Endothelial cell of umbilical vein (primary cell): Measurements from ENCODE around the gene KASH5. TPM values are rescaled to one million over a fixed set of nuclear protein-coding genes. Genes with fewer than 3 reads are reported as not detected.

Experiments
- BruUV-seq: library from RNA; stranded (reverse); fragments of 400-500 nt; replicated peaks from 2 replicates; lab custom pipeline; 2021; lab: Mats Ljungman, UMichigan
- CTCF ChIA-PET: fragments of 300-600, 350-600 bp; sonication (Branson Sonifier 250); formaldehyde crosslinking; loops from one replicate; lab custom pipeline; 2021; ENCODE audit warnings: antibody characterized with exemption, inconsistent platforms; lab: Charles Lee
- POLR2A ChIA-PET: fragments of 300-600, 350-600 bp; sonication (Branson Sonifier 250); formaldehyde crosslinking; loops from one replicate; lab custom pipeline; 2021; ENCODE audit warnings: antibody characterized with exemption, inconsistent platforms; lab: Charles Lee
- DNase-seq: peaks from one replicate; pipeline ENCODE4 v3.0.0-alpha.2; 2011; ENCODE audit warnings: low read depth, low spot score
- FAIRE-seq: peaks from 2 replicates; lab custom pipeline; 2011; peaks lifted over from hg19 to GRCh38; lab: Jason Lieb, UNC
- H2AFZ ChIP-seq: 2 replicates; pipeline ENCODE4 v1.6.0; 2012; ENCODE audit warnings: low read depth, low read length, control low read depth, inconsistent platforms
- H3K27ac ChIP-seq: 2 replicates; pipeline ENCODE4 v1.5.1; 2011; ENCODE audit warnings: low read depth, mild to moderate bottlenecking, control low read depth, low read length, moderate library complexity; ENCODE audit not compliant: insufficient read depth
- H3K27me3 ChIP-seq, 2 experiments: 2 replicates each; pipeline versions ENCODE4 v1.6.0 to v1.6.1; 2011; ENCODE audit warnings: low read length in 2 of 2, mixed read lengths in 1 of 2; ENCODE audit not compliant: control insufficient read depth in 2 of 2, insufficient read depth in 2 of 2
- H3K36me3 ChIP-seq, 2 experiments: 2 replicates in 1 of 2; 3 replicates in 1 of 2; pipeline ENCODE4 v1.5.1; 2011; ENCODE audit warnings: low read length in 2 of 2, mild to moderate bottlenecking in 1 of 2, moderate library complexity in 1 of 2; ENCODE audit not compliant: control insufficient read depth in 2 of 2, insufficient read depth in 2 of 2; ENCODE audit errors: extremely low read depth in 1 of 2
- H3K4me1 ChIP-seq: 3 replicates; pipeline ENCODE4 v1.5.1; 2011; ENCODE audit warnings: mild to moderate bottlenecking, low read length; ENCODE audit not compliant: control insufficient read depth, insufficient read depth; ENCODE audit errors: extremely low read depth
- H3K4me2 ChIP-seq: 2 replicates; pipeline ENCODE4 v1.6.1; 2011; ENCODE audit warnings: low read length, control low read depth, mixed read lengths; ENCODE audit not compliant: insufficient read depth
- H3K4me3 ChIP-seq, 3 experiments: fragments of 200-600 bp in 1 of 3; sonication (generic), shearing (Covaris generic) in 1 of 3; replicated peaks in 1 of 3; 2 replicates each; pipeline ENCODE4 v1.5.1; 2011 to 2016; ENCODE audit warnings: control low read depth in 3 of 3, low read length in 3 of 3, mild to moderate bottlenecking in 2 of 3, inconsistent platforms in 1 of 3, low read depth in 1 of 3, moderate library complexity in 1 of 3; ENCODE audit not compliant: insufficient read depth in 1 of 3
- H3K79me2 ChIP-seq: 2 replicates; pipeline ENCODE4 v1.6.0; 2012; ENCODE audit warnings: low read length, inconsistent platforms; ENCODE audit not compliant: control insufficient read depth, insufficient read depth
- H3K9ac ChIP-seq: replicated peaks from 2 replicates; pipeline ENCODE3; 2011; ENCODE audit warnings: low read length, control low read depth; ENCODE audit not compliant: insufficient read depth; ENCODE audit errors: extremely low read depth
- H3K9me1 ChIP-seq: replicated peaks from 3 replicates; pipeline ENCODE4 v1.6.0; 2011; ENCODE audit warnings: mild to moderate bottlenecking, low read length; ENCODE audit not compliant: control insufficient read depth, insufficient read depth; ENCODE audit errors: extremely low read depth
- H3K9me3 ChIP-seq: replicated peaks from 2 replicates; pipeline ENCODE4 v1.5.1; 2012; ENCODE audit warnings: low read length, inconsistent platforms; ENCODE audit not compliant: control insufficient read depth, insufficient read depth
- H4K20me1 ChIP-seq: replicated peaks from 2 replicates; pipeline ENCODE3; 2011; ENCODE audit warnings: mild to moderate bottlenecking, low read length; ENCODE audit not compliant: control insufficient read depth, insufficient read depth; ENCODE audit errors: extremely low read depth
- EZH2 ChIP-seq: IDR thresholded peaks from 2 replicates; pipeline ENCODE4 v1.6.1; 2012; ENCODE audit warnings: borderline replicate concordance, low read depth, mild to moderate bottlenecking, moderate library complexity, low read length, inconsistent platforms; ENCODE audit not compliant: severe bottlenecking
- MYC ChIP-seq: IDR thresholded peaks from one replicate; pipeline ENCODE4 v1.6.1; 2011; ENCODE audit warnings: mild to moderate bottlenecking, low read depth, low read length
- dilution Hi-C: fragments of 300-500 bp; cut with MboI; formaldehyde crosslinking; loops from one replicate; pipeline ENCODE4 v1.15.0; 2019; ENCODE audit warnings: low sequenced_read_pairs; ENCODE audit not compliant: extremely low pct_ligation_motif_present
- intact Hi-C: fragments of 100-400 bp; cut with micrococcal nuclease; formaldehyde crosslinking; loops from one replicate; pipeline ENCODE4 v1.10.0; 2022
- polyA plus RNA-seq, 4 experiments: library from polyadenylated mRNA; depleted of rRNA in 3 of 4; stranded (reverse) in 3 of 4; unstranded in 1 of 4; fragments of >200 nt; gene quantifications; 2 replicates each; pipeline versions ENCODE4 v1.2.1 to v1.2.3, GENCODE V29; 2011 to 2012; ENCODE audit warnings: missing spikeins in 1 of 4
- total RNA-seq: library from RNA; stranded (reverse); gene quantifications from 2 replicates; pipeline ENCODE4 v1.2.3, GENCODE V29; 2021
- TF ChIP-seq, protein P1 (sequence below), 2 donors: IDR thresholded peaks; 1 replicate in 1 of 2; 2 replicates in 1 of 2; pipeline ENCODE4 v1.5.1; 2011; ENCODE audit warnings: low read length in 2 of 2, mild to moderate bottlenecking in 2 of 2, moderate library complexity in 2 of 2, control low read depth in 1 of 2, inconsistent platforms in 1 of 2, low read depth in 1 of 2; ENCODE audit not compliant: insufficient read depth in 1 of 2; ENCODE audit errors: extremely low read depth in 1 of 2

Gene KASH5
- total and polyA plus RNA-seq, 2 donors (not counting 3 experiments of a cell fraction or from before 2014, with no cell fraction given): 0.03 TPM; not detected in 1

DNA sequence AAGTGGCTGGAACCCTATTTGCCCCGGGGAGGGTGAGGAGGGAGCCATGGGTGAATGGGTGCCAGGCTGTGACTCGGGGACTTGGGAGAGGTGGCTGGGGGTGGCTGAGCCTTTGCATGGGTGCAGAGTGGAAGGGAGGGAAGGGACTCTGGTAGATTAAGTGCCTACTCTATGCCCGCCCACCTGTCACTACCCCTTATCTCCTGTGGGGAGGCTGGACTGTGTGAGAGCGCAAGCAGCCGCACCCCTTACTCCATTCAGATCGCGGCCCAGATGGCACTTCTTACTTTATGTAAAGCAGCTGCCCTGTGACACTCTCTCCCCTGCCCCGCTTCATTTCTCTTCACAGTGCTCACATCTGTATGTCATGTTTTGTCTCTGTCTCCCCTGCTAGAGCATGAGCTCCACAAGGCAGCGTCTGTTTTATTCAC lies 2.9 kb downstream of the KASH5 start:
- BruUV-seq: no TSS peak
- Histone ChIP-seq H4K20me1 (no peaks in the 10 kb centered on the region), H3K27ac (no peak overlapping the region), H3K9me3 (no peaks in the 10 kb centered on the region), H3K9ac (no peak overlapping the region), H3K4me3 (no peak overlapping the region), H3K79me2 (no peaks in the 10 kb centered on the region), H2AFZ (no peak overlapping the region), H3K36me3 (no peaks in the 10 kb centered on the region), H3K9me1 (no peaks in the 10 kb centered on the region), H3K4me1 (no peaks in the 10 kb centered on the region), H3K4me2 (no peak overlapping the region), H3K27me3 (peaks cover 0 to 2% of the 10 kb centered on the region in 2 experiments)
- intact Hi-C loops: no loop called here
- dilution Hi-C loops: no loop called here
- ChIA-PET POLR2A (no interaction called here), CTCF (interaction anchor here (0.6 to 1.9 kb wide), 9 partner anchors 12 to 156 kb away, joined by 3 to 11 read pairs (median 3); partner anchors contain the start of gene SLC17A7)
- no peak for TF ChIP-seq MYC
- DNase-seq (no peak), FAIRE-seq (no peak)

DNA sequence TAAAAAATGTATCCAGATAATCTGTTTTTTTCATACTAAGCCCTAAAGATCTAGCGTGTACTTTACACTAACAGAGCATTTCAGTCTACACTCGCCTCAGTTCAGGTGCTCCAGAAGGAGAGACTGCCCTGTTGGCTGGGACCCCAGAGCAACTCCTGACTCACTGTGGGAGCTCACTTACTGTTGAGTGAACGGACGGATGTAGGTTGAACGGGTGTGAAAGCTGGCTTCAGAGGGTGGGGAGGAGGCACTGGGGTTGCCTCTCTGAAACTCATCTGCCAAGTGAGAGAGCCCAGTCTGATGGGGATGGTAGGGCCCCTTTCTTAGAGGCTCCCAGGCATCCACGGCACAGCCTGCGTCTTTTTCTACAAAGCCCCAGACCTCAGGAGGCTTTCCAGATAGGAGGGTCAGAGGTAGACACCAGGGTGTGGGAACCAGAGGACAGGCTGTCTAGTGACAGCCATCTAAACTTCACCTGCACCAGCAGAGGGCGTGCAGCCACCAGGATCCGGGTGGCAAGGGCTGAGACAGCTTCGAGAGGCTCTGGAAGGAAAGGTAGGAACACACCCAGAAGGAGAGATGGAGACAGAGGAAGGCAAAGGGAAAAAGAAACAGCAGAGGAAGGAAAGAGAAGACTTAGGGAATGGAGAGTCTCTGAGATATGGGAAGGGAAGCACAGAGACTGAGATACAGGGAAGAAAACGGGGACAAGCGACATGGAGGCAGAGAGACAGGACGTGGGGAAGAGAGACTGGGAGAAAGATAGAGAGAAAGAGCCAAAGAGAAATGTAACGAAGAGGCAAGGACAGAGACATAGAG lies 3.7 kb downstream of the KASH5 start:
- H3K9me3 ChIP-seq: no peaks in the 10 kb centered on the region
- H2AFZ ChIP-seq: no peak overlapping the region
- BruUV-seq: no TSS peak
- no peaks in the 10 kb centered on the region for H3K9me1 ChIP-seq
- DNase-seq (peak; percentile 55), FAIRE-seq (peak; percentile 91)
- no peak for TF ChIP-seq EZH2
- TF ChIP-seq, protein P1, sequence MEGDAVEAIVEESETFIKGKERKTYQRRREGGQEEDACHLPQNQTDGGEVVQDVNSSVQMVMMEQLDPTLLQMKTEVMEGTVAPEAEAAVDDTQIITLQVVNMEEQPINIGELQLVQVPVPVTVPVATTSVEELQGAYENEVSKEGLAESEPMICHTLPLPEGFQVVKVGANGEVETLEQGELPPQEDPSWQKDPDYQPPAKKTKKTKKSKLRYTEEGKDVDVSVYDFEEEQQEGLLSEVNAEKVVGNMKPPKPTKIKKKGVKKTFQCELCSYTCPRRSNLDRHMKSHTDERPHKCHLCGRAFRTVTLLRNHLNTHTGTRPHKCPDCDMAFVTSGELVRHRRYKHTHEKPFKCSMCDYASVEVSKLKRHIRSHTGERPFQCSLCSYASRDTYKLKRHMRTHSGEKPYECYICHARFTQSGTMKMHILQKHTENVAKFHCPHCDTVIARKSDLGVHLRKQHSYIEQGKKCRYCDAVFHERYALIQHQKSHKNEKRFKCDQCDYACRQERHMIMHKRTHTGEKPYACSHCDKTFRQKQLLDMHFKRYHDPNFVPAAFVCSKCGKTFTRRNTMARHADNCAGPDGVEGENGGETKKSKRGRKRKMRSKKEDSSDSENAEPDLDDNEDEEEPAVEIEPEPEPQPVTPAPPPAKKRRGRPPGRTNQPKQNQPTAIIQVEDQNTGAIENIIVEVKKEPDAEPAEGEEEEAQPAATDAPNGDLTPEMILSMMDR (IDR thresholded peaks at IDR 0.05; ENCODE audit: extremely low read depth in 1 of 2, insufficient read depth in 1 of 2, low read depth in 1 of 2, low read length in 2 of 2): peak; percentile 68 to 81
- no peak overlapping the region for H3K9ac ChIP-seq
- peaks cover 0 to 2% of the 10 kb centered on the region in 2 experiments for H3K27me3 ChIP-seq
- no peak overlapping the region for H3K4me3 ChIP-seq
- dilution Hi-C loops (no loop called here), intact Hi-C loops (loop anchor here (1.0 to 2.0 kb wide), 2 partner anchors 29 to 52 kb away; partner anchors contain the start of genes DKKL1 and TEAD2)
- H3K27ac ChIP-seq: no peak overlapping the region
- H3K4me1 ChIP-seq: no peaks in the 10 kb centered on the region
- H3K36me3 ChIP-seq: no peaks in the 10 kb centered on the region
- H3K79me2 ChIP-seq: no peaks in the 10 kb centered on the region
- no peaks in the 10 kb centered on the region for H4K20me1 ChIP-seq
- CTCF ChIA-PET: interaction anchor here (0.6 to 1.9 kb wide), 17 partner anchors 13 to 155 kb away, joined by 3 to 11 read pairs (median 3); partner anchors contain the start of gene SLC17A7
- H3K4me2 ChIP-seq: no peak overlapping the region
- POLR2A ChIA-PET: no interaction called here
